ENCODE measurements around the gene CIRBP. TPM values are rescaled to one million over a fixed set of nuclear protein-coding genes. Genes with fewer than 3 reads are reported as not detected.
A peak's percentile ranks its signal among the peaks of the same experiment; 100 is the strongest.

Gene CIRBP
- total and polyA plus RNA-seq, 2 of the 13 experiments (the other 11 are each of a cell fraction or from before 2014, with no cell fraction given), result 133 to 140 TPM

- TF ChIP-seq ELK4 (CRISPR knock-in tag; IDR thresholded peaks at IDR 0.05; ENCODE audit: borderline replicate concordance), result no peak
- TF ChIP-seq RBM22 (optimal IDR thresholded peaks at IDR 0.05; ENCODE audit: low read length), result peak; percentile 87
- TF ChIP-seq KIAA2018 (CRISPR knock-in tag; IDR thresholded peaks at IDR 0.05; ENCODE audit: borderline replicate concordance), result no peak
- no peak for TF ChIP-seq MBD4 (IDR thresholded peaks at IDR 0.05; ENCODE audit: borderline replicate concordance, low read length)
- TF ChIP-seq HNRNPLL (IDR thresholded peaks at IDR 0.05; ENCODE audit: low read depth, low read length, poor library complexity, severe bottlenecking), result no peak
- TF ChIP-seq NCOA5 (CRISPR knock-in tag; IDR thresholded peaks at IDR 0.05), result no peak
- no peak for TF ChIP-seq MLLT10 (CRISPR knock-in tag; IDR thresholded peaks at IDR 0.05)
- TF ChIP-seq TFDP2 (CRISPR knock-in tag; IDR thresholded peaks at IDR 0.05), result no peak
- TF ChIP-seq SP140L (CRISPR knock-in tag; IDR thresholded peaks at IDR 0.05; ENCODE audit: borderline replicate concordance), result no peak
- TF ChIP-seq ZNF629 (CRISPR knock-in tag; conservative IDR thresholded peaks at IDR 0.05), result no peak
- TF ChIP-seq, protein P1, sequence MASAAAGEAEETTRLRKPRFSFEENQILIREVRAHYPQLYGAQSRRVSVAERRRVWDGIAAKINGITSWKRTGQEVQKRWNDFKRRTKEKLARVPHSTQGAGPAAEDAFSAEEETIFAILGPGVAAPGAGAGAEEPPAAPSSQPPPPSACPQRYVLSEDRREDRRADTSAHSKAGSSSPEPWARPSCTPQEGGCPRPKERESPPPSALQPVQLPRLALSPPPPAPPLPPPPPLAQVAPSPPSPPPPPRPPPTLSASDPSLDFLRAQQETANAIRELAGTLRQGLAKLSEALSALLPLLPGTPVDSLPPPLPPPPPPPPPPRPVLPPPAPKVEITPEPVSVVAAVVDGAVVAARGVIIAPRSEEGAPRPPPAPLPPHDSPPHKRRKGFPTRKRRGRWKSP (CRISPR knock-in tag; IDR thresholded peaks at IDR 0.05), result no peak
- TF ChIP-seq HNF1A (IDR thresholded peaks at IDR 0.05; ENCODE audit: low read depth), result 0 out of 2 replicates have a peak, but pooled peaks have one; percentile 15
- no peak; the same call in 1 of the 2 replicates for TF ChIP-seq HNF1A (CRISPR knock-in tag; IDR thresholded peaks at IDR 0.05; ENCODE audit: borderline replicate concordance)
Measured at GRCh38 chr19:1253514-1254080, 15.5 kb upstream of the CIRBP start (continued).

Data from HepG2 (cell line).